NCI-H1092 treated with DMSO at 0.1 percent for 48 hours (cell line): ENCODE results near the gene TIPARP.

ENCODE experiments used
- DNase-seq: peaks from one replicate; lab custom pipeline; 2025; lab: John Stamatoyannopoulos, UW

Gene TIPARP

GRCh38 chr3:156674046-156674910 lies at the start of gene TIPARP:
TSS of gene TIPARP (plus strand) at chr3:156674590. CDS start at chr3:156677698, 3,108 bp downstream.
- peak; percentile 98 for DNase-seq

- DNase-seq: no peak
These were observed 48.3 kb upstream of the TIPARP start for GRCh38 chr3:156626104-156626503.

GRCh38 chr3:156627946-156628569 lies 46.3 kb upstream of the TIPARP start:
- no peak for DNase-seq

GRCh38 chr3:156628836-156629618 lies 45.4 kb upstream of the TIPARP start:
- DNase-seq: no peak

- DNase-seq: peak; percentile 4
These were observed 44.2 kb upstream of the TIPARP start for GRCh38 chr3:156630081-156630772.

- DNase-seq: no peak
These were observed 43.7 kb upstream of the TIPARP start for GRCh38 chr3:156630773-156631093.

- no peak for DNase-seq
These were observed 43.1 kb upstream of the TIPARP start for GRCh38 chr3:156631323-156631722.

- DNase-seq: no peak
These were observed 41.8 kb upstream of the TIPARP start for GRCh38 chr3:156632601-156633000.

- no peak for DNase-seq
These were observed 41.1 kb upstream of the TIPARP start for GRCh38 chr3:156633335-156633734.

- no peak for DNase-seq
These were observed 39.4 kb upstream of the TIPARP start for GRCh38 chr3:156635034-156635433.

GRCh38 chr3:156635973-156636372 lies 38.4 kb upstream of the TIPARP start:
- no peak for DNase-seq

GRCh38 chr3:156637480-156638022 lies 36.8 kb upstream of the TIPARP start:
- no peak for DNase-seq

GRCh38 chr3:156638271-156638670 lies 36.1 kb upstream of the TIPARP start:
- DNase-seq: no peak

GRCh38 chr3:156639414-156640023 lies 34.9 kb upstream of the TIPARP start:
- no peak for DNase-seq

GRCh38 chr3:156641618-156641975 lies 32.8 kb upstream of the TIPARP start:
- DNase-seq: no peak

- no peak for DNase-seq
These were observed 31.4 kb upstream of the TIPARP start for GRCh38 chr3:156642750-156643728.

GRCh38 chr3:156643729-156644389 lies 30.5 kb upstream of the TIPARP start:
- DNase-seq: no peak

- no peak for DNase-seq
These were observed 29.4 kb upstream of the TIPARP start for GRCh38 chr3:156644958-156645357.

- DNase-seq: no peak
These were observed 27.4 kb upstream of the TIPARP start for GRCh38 chr3:156646958-156647357.

- no peak for DNase-seq
These were observed 26.3 kb upstream of the TIPARP start for GRCh38 chr3:156648086-156648485.
